Stimulated activated CD8-positive, alpha-beta memory T cell treated with anti-CD3 and anti-CD28 coated beads, Interleukin-7, amount 100 ng/mL, for 4 hours (primary cell): Measurements from ENCODE around the gene OCEL1.
"Not testable (repeated sequence)": the region's sequence is repeated elsewhere in the genome, so short reads cannot be mapped to it uniquely, and the experiment has no call there.

Experiments
- DNase-seq, 2 donors: peaks; one replicate each; pipeline ENCODE4 v3.0.0-alpha.2; 2020; ENCODE audit warnings: low read depth in 2 of 2

The OCEL1 gene

DNA sequence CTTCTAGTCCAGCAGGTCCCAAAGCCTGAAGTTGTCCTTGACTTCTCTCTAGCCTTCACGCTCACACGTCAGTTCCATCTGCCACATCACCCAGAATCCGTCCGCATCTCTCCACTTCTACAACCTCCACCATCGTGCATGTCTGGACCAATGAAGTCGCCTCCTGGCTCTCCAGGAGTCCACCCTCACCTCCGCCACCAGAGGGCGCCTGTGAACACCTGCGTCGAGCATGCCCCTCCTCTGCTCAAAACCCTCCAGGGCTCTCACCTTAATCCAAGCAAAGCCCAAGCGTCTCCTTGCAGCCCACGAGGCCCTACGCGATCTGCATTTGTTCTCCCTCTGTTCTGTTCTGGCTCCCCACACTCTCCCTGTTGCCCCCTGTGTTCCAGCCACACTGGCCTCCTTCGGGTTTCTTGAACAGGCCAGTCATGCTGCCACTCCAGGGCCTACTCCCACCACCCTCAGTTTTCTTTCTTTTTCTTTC lies 34.9 kb downstream of the OCEL1 start:
- peak; percentile 75 to 76 for DNase-seq

- no peak for DNase-seq
Measured at GRCh38 chr19:17262557-17262956, 36.5 kb downstream of the OCEL1 start.

DNA sequence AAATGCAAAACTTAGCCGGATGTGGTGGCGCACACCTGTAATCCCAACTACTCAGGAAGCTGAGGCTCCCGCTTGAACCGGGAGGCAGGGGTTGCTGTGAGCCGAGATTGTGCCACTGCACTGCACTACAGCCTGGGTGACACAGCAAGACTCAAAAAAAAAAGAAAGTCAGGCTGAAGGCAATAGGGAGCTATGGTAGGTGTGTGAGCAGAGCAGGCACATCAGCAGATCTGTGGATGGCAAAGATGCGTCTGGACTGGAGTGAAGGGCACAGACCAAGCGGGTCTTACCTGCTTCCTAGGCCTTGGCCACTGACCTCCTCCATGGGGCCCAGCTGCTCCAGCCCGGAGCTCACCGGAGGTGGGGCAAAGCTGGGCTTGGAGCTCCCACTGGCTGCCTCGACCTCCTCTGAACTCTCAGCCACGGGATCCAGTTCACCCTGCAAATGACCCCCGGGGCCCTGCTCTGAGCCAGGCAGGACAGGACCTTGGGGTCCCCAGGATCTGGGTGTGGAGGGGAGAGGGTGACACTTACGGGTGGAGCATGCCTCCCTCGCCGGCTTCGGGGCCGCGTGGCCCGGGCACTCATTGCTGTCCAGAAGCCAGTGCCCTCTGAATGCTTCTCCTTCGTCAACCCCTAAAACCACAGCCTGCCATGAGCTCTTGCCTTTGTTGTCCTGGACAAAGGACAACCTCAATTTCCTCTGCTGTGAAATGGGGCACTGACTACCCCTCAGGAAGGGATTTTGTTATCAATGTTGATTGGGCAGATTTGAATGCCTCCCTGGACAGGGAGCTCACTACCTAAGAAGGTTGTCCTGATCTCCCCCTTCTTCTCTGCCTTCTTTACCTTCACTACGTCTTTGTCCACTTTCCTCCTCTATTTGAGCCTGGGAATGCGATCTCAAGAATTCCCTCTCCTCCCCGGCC lies 38.0 kb downstream of the OCEL1 start:
- DNase-seq = no peak

GRCh38 chr19:17264641-17264979 lies 38.6 kb downstream of the OCEL1 start, which contains the start of gene USHBP1:
Gene USHBP1, minus strand, starts transcription at chr19:17264745. Its CDS starts 446 bp downstream, at chr19:17264299.
- no peak for DNase-seq

DNA sequence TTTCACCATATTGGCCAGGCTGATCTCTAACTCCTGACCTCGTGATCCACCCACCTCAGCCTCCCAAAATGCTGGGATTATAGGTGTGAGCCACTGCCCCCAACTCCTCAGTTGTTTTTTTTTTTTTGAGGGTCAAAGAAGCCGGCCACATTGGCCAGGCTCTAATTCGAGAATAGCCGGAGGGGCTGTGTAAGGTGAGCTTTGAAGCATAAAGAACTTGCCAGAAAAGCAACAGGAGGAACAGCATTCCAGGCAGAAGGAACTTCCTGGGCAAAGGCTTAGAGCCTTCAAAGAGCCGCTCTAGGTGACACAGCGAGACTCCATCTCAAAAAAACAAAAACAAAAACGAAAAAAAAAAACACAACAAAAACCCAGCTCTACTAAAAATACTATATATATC lies 40.0 kb downstream of the OCEL1 start:
- no peak for DNase-seq

- DNase-seq = no peak
Measured at GRCh38 chr19:17266589-17266974, 40.6 kb downstream of the OCEL1 start.

DNA sequence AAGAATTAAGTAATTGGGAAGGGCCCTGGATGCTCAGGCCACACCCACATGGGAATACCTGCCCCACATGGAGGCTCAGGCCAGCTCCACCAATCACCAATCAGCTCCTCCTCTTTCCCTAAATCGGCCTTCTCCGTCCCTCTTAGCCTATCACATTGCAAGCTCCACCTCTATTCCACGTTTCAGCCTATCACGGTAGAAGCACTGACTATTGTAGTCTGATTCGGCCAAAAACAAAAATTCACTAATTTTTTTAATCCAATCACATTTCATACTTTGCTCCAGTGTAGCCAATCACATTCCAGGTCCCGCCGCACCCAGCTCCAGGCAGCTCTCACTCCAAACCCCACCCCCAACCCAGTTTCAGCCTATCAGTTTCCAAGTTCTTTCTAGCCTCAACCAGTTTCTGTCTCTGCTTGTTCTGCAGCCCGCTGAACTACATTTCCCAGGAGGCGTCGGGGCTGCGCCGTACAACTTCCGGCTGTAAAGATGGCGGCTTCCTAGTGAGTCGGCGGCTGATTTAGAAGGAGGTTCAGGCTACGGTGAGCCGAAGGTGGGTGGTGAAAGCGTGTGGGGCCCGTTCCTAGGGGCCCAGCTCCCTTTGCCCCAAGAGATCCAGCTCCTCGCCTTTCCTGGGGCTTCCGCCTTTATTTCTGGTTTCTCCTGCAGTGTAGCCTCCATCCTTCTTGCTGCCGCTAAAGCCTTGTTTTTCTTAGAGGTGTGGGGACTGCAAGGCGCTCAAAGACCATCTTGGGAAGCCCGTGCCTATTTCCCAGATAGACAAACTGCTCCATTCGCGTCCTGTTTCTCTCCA lies 41.2 kb downstream of the OCEL1 start, which contains the start of gene BABAM1:
Gene BABAM1 (plus strand): TSS at position 469 of the 814 bp plus-strand sequence. CDS start 1,364 bp downstream, outside the sequence.
- peak; percentile 88 to 93 for DNase-seq

DNA sequence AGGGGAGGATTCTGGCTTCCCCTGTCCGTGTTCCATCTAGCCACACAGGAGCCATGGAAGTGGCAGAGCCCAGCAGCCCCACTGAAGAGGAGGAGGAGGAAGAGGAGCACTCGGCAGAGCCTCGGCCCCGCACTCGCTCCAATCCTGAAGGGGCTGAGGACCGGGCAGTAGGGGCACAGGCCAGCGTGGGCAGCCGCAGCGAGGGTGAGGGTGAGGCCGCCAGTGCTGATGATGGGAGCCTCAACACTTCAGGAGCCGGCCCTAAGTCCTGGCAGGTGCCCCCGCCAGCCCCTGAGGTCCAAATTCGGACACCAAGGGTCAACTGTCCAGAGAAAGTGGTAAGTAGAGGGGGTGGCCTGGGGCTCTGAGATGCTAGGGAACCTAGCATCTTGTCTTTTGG lies 42.7 kb downstream of the OCEL1 start:
- no peak for DNase-seq

DNA sequence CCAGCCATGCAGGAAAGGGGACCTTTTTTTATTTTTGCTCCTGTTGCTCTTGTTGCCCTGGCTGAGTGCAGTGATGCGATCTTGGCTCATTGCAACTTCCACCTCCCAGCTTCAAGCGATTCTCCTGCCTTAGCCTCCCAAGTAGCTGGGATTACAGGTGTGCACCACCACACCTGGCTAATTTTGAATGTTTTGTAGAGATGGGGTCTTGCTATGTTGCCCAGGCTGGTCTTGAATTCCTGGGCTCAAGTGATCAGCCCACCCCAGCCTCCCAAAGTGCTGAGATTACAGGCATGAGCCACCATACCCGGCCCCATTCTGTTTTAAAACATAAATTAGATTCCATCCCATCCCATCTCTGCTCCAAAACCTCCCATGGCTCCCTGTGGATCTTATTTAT lies 48.9 kb downstream of the OCEL1 start:
- not testable (repeated sequence) for DNase-seq

DNA sequence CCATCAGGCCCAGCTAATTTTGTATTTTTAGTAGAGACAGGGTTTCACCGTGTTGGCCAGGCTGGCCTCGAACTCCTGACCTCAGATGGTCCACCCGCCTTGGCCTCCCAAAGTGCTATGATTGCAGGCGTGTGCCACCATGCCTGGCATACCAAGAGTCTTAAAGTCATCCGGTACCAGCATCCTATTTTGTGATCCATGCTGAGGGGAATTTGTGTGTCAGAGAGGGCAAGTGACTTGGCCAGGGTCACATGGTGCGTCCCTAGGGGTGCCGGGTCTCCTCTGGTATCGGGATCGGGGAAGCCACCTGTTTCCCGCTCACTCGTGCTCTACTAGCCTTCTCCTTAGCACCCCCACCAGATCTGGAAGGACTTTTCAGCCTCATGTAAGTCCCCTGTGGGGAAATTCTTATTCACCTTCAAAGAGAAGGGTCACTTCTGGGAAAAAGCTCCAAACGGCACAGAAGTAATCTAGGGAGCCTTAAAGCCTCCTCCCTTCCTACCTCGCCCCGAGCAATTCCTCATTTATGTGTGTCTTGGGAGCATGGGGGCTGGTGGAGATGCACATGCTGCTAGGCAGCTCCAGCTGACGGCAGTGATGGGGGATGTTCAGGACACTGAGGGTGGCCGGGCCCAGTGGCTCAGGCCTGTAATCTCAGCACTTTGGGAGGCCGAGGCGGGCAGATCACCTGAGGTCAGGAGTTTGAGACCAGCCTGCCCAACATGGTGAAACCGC lies 49.6 kb downstream of the OCEL1 start:
- no peak for DNase-seq
